ENCODE results near the gene SMYD3. TPM values are rescaled to one million over a fixed set of nuclear protein-coding genes. Genes with fewer than 3 reads are reported as not detected.

The SMYD3 gene
- polyA plus RNA-seq, 3 donors from 2014 or later: 48.4 to 57.5 (median 50.8) TPM

GRCh38 chr1:245855846-245856730 lies 651.0 kb downstream of the SMYD3 start:
- no peaks in the 10 kb centered on the region for H3K27me3 Mint-ChIP-seq (ENCODE audit: low read depth in 3 of 3)
- H3K4me1 Mint-ChIP-seq: no peaks in the 10 kb centered on the region
- H3K36me3 Mint-ChIP-seq: peaks cover 28 to 48% (median 46%) of the 10 kb centered on the region in 3 donors
- H3K27ac Mint-ChIP-seq: no peak overlapping the region
- no peak for DNase-seq
- no peak overlapping the region for H3K4me3 Mint-ChIP-seq
- peaks cover 0 to 6% (median 0%) of the 10 kb centered on the region in 6 donors for H3K9me3 Mint-ChIP-seq

- no peak for DNase-seq
- no peak overlapping the region for H3K4me3 Mint-ChIP-seq
- H3K27ac Mint-ChIP-seq: no peak overlapping the region
- no peaks in the 10 kb centered on the region for H3K4me1 Mint-ChIP-seq
- peaks cover 0 to 6% (median 0%) of the 10 kb centered on the region in 6 donors for H3K9me3 Mint-ChIP-seq
- H3K27me3 Mint-ChIP-seq (ENCODE audit: low read depth in 3 of 3): no peaks in the 10 kb centered on the region
- H3K36me3 Mint-ChIP-seq: peaks cover 28 to 42% (median 39%) of the 10 kb centered on the region in 3 donors
Observed at GRCh38 chr1:245853291-245853690, 653.8 kb downstream of the SMYD3 start.

DNA sequence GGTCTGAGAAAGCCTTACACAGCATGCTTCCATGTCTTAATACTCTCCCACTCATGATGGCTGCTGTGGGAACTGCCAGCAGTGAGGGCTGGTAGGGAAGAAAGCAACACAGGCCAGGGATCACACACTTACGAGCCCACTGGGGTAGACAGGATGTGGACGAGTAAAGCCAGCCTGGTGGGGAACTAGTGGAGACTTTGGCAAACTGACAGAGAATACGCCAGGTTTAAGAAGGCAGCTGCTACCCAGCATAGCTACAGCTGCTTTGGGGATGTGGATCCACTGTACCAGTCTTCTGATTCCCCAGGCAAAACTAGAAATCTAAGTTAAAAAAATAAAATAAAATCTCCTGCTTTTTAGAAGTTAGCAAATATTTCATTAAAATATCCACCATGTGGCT lies 664.0 kb downstream of the SMYD3 start:
- H3K27me3 Mint-ChIP-seq (ENCODE audit: low read depth in 3 of 3): peaks cover 0 to 4% (median 3%) of the 10 kb centered on the region in 3 donors
- no peak overlapping the region for H3K27ac Mint-ChIP-seq
- H3K4me1 Mint-ChIP-seq: no peaks in the 10 kb centered on the region
- DNase-seq: no peak
- no peaks in the 10 kb centered on the region for H3K9me3 Mint-ChIP-seq
- H3K4me3 Mint-ChIP-seq: no peak overlapping the region
- peaks cover 4 to 15% (median 7%) of the 10 kb centered on the region in 3 donors for H3K36me3 Mint-ChIP-seq

DNA sequence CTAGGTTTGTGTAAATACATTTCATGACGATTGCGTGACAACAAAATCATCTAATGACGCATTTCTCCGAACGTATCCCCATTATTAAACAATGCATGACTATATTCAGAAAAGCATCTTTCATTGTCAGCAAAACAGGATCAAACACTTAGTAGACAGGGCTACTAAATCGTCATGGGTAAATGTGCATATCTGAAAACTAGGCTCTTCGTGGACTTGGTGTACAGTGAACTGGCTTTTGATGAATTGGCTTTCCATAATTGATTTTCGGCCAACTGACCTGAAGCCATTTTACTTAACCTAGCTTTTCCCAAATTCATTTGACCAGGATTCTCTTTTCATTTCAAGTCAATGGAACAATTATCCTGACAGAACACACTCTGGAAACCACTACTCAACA lies 665.0 kb downstream of the SMYD3 start:
- peaks cover 0 to 4% (median 2%) of the 10 kb centered on the region in 3 donors for H3K27me3 Mint-ChIP-seq (ENCODE audit: low read depth in 3 of 3)
- peaks cover 4 to 18% (median 9%) of the 10 kb centered on the region in 3 donors for H3K36me3 Mint-ChIP-seq
- no peak for DNase-seq
- H3K4me3 Mint-ChIP-seq: no peak overlapping the region
- H3K4me1 Mint-ChIP-seq: no peaks in the 10 kb centered on the region
- H3K27ac Mint-ChIP-seq: no peak overlapping the region
- H3K9me3 Mint-ChIP-seq: no peaks in the 10 kb centered on the region

DNA sequence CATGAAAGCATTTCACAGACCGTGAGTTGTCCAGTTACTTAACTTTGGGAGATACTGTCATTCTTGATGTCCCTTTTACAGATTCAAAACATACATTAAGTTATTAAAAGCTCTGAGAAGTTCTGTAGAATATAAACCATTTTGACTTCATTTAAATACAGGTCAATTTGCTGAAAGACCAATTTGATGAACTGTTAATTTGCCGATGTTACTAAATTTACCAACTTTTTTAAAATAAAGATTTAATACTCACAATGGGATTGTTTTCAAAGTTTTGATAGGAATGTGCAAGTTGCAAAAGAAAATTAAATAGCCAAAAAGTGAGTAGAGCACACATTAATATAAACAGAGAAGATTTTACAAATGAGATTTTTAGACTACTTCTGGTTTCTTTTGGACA lies 666.1 kb downstream of the SMYD3 start:
- no peaks in the 10 kb centered on the region for H3K4me1 Mint-ChIP-seq

GRCh38 chr1:245837718-245838117 lies 669.4 kb downstream of the SMYD3 start:
- Mint-ChIP-seq H3K27me3 (ENCODE audit: low read depth in 3 of 3) (peaks cover 0 to 2% (median 2%) of the 10 kb centered on the region in 3 donors), H3K9me3 (no peaks in the 10 kb centered on the region), H3K4me3 (no peak overlapping the region), H3K4me1 (no peaks in the 10 kb centered on the region), H3K27ac (no peak overlapping the region), H3K36me3 (peaks cover 9 to 24% (median 21%) of the 10 kb centered on the region in 3 donors)
- DNase-seq: no peak

More for the DNA sequence above, 666.1 kb downstream of the SMYD3 start:
- DNase-seq: no peak
- Mint-ChIP-seq H3K27me3 (ENCODE audit: low read depth in 3 of 3) (peaks cover 0 to 2% (median 0%) of the 10 kb centered on the region in 3 donors), H3K4me3 (no peak overlapping the region), H3K9me3 (no peaks in the 10 kb centered on the region), H3K36me3 (peaks cover 5 to 16% (median 12%) of the 10 kb centered on the region in 3 donors), H3K27ac (no peak overlapping the region)

- no peak overlapping the region for H3K4me3 Mint-ChIP-seq
- peaks cover 9 to 33% (median 32%) of the 10 kb centered on the region in 3 donors for H3K36me3 Mint-ChIP-seq
- peaks cover 0 to 2% of the 10 kb centered on the region in 2 donors for H3K4me1 Mint-ChIP-seq
- no peaks in the 10 kb centered on the region for H3K9me3 Mint-ChIP-seq
- H3K27me3 Mint-ChIP-seq (ENCODE audit: low read depth in 3 of 3): peaks cover 0 to 3% (median 2%) of the 10 kb centered on the region in 3 donors
- DNase-seq: no peak
- no peak overlapping the region for H3K27ac Mint-ChIP-seq
Observed at GRCh38 chr1:245835386-245835785, 671.7 kb downstream of the SMYD3 start.

DNA sequence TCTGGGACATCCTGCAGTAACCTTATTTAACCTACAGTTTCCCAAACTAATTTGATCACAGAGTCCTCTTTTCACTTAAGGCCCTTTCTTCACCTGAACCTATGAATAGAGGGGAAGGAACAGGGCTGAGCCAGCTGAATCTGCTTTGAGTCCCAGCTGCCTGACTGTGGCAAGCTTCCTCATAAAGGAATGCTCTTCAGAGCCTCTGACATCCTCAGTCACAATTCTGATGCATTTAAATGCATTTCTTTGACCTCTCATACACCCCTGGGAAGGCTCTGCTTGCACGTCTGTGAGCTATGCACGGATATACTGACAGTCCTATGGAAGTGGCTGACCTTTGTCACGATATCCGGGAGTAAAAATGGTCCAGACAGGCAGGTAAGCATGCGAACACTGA lies 673.1 kb downstream of the SMYD3 start:
- no peak overlapping the region for H3K4me3 Mint-ChIP-seq
- peaks cover 0 to 2% of the 10 kb centered on the region in 2 donors for H3K4me1 Mint-ChIP-seq
- H3K27me3 Mint-ChIP-seq (ENCODE audit: low read depth in 3 of 3): peaks cover 0 to 2% (median 2%) of the 10 kb centered on the region in 3 donors
- no peak for DNase-seq
- no peak overlapping the region for H3K27ac Mint-ChIP-seq
- H3K9me3 Mint-ChIP-seq: no peaks in the 10 kb centered on the region
- peaks cover 13 to 34% (median 34%) of the 10 kb centered on the region in 3 donors for H3K36me3 Mint-ChIP-seq

DNA sequence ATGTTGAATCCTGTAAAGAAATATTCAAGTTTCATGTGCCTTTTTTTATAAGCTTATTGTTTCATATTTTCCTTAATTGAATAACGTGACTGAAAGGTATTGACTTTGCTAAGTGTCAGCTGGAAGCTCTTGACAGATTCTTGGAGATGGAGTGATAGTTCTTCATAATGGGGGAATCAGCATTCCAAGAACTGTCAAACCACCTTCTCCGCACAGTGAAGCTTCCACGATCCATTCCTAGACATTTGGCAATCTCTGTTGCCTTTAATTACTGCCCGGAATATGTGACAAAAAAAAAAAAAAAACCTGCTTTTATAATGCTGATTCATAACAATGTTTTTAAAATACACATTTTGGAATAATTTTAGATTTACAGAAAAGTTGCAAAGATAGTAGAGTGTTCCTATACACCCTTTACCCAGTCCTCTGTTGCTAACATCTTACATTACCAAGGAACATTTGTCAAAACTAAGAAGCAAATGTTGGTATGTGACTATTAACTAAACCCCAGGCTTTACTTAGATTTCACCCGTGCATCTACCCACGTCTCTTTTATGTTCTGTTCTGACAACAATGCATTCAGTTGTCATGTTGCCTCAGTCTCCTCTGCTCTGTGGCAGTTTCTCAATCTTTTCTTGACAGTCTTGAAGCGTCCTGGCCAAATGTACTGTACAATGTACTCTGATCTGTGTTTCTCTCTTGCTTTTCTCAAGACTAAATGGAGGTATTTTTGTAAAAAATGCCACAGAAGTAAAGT lies 674.1 kb downstream of the SMYD3 start:
- H3K27ac Mint-ChIP-seq: no peak overlapping the region
- H3K27me3 Mint-ChIP-seq (ENCODE audit: low read depth in 3 of 3): peaks cover 0 to 2% (median 2%) of the 10 kb centered on the region in 3 donors
- no peaks in the 10 kb centered on the region for H3K9me3 Mint-ChIP-seq
- no peak for DNase-seq
- no peak overlapping the region for H3K4me3 Mint-ChIP-seq
- H3K36me3 Mint-ChIP-seq: peaks cover 9 to 34% (median 34%) of the 10 kb centered on the region in 3 donors
- H3K4me1 Mint-ChIP-seq: peaks cover 0 to 2% of the 10 kb centered on the region in 2 donors

- Mint-ChIP-seq H3K27ac (no peak overlapping the region), H3K4me3 (no peak overlapping the region), H3K27me3 (ENCODE audit: low read depth in 3 of 3) (peaks cover 0 to 2% (median 2%) of the 10 kb centered on the region in 3 donors), H3K4me1 (peaks cover 0 to 2% of the 10 kb centered on the region in 2 donors), H3K9me3 (no peaks in the 10 kb centered on the region), H3K36me3 (peaks cover 9 to 33% (median 31%) of the 10 kb centered on the region in 3 donors)
- DNase-seq: no peak
Observed at GRCh38 chr1:245831518-245831917, 675.6 kb downstream of the SMYD3 start.

GRCh38 chr1:245829826-245830225 lies 677.3 kb downstream of the SMYD3 start:
- Mint-ChIP-seq H3K9me3 (no peaks in the 10 kb centered on the region), H3K4me3 (no peak overlapping the region), H3K36me3 (peaks cover 9 to 34% (median 20%) of the 10 kb centered on the region in 3 donors), H3K27ac (no peak overlapping the region), H3K27me3 (ENCODE audit: low read depth in 3 of 3) (peaks cover 0 to 2% (median 2%) of the 10 kb centered on the region in 3 donors), H3K4me1 (peaks cover 0 to 2% of the 10 kb centered on the region in 2 donors)
- no peak for DNase-seq

DNA sequence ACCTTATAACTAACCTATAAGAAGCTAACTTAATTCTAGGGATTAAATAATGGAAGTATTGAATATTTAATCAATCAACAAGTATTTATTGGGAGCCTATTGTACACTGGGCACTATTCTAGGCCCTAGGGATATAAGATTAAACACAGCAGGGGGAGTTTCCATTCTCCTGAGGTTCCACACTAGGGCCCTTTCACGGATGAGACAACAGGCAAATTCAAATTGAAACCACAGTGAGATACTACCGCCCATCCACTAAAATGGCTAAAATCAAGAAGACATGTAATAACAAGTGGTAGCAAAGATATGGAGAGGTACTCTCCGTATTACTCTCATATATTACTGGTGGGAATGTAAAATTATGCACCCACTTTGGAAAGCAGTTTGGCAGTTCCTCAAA lies 677.9 kb downstream of the SMYD3 start:
- Mint-ChIP-seq H3K27me3 (ENCODE audit: low read depth in 3 of 3) (peaks cover 0 to 2% (median 2%) of the 10 kb centered on the region in 3 donors), H3K27ac (peak overlapping the region in 1 of 6 donors; percentile 7), H3K36me3 (peaks cover 9 to 34% (median 16%) of the 10 kb centered on the region in 3 donors), H3K4me3 (no peak overlapping the region), H3K9me3 (no peaks in the 10 kb centered on the region), H3K4me1 (peaks cover 0 to 2% of the 10 kb centered on the region in 2 donors)
- no peak for DNase-seq

DNA sequence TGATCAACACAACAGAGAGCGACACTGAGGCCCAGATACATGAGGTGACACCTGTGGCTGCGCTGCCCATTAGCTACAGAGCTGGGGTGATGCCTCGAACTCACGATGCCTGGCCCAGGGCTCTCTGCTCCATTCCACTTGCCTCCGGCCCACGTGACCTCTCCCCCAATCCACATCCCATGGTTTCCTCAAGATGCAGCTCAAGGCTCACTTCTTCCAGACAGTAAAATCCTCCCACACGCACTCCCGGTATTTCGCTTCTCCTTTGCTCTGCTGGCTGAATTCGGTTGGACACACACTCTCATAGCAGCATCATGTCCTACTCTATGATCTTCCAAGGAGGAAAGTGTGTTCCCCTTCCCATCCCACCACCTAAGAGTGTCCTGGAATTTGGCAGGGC lies 679.8 kb downstream of the SMYD3 start:
- peaks cover 0 to 8% (median 0%) of the 10 kb centered on the region in 6 donors for H3K9me3 Mint-ChIP-seq
- no peak for DNase-seq
- peaks cover 0 to 2% of the 10 kb centered on the region in 2 donors for H3K4me1 Mint-ChIP-seq
- H3K27me3 Mint-ChIP-seq (ENCODE audit: low read depth in 3 of 3): peaks cover 0 to 5% (median 3%) of the 10 kb centered on the region in 3 donors
- H3K27ac Mint-ChIP-seq: no peak overlapping the region
- no peak overlapping the region for H3K4me3 Mint-ChIP-seq
- peaks cover 16 to 29% (median 18%) of the 10 kb centered on the region in 3 donors for H3K36me3 Mint-ChIP-seq
